ENCODE results near the gene TSPAN18. TPM values are rescaled to one million over a fixed set of nuclear protein-coding genes. Genes with fewer than 3 reads are reported as not detected.

The TSPAN18 gene
- total and polyA plus RNA-seq, 2 experiments from 2014 or later: 6.0 to 10.6 TPM

GRCh38 chr11:44876906-44877305 lies 150.1 kb downstream of the TSPAN18 start:
- Mint-ChIP-seq H3K27ac (no peak overlapping the region), H3K27me3 (ENCODE audit: insufficient read depth, low read depth, poor library complexity) (peaks cover 4% of the 10 kb centered on the region), H3K9me3 (no peaks in the 10 kb centered on the region), H3K4me1 (peaks cover 15% of the 10 kb centered on the region), H3K36me3 (ENCODE audit: low read depth) (no peaks in the 10 kb centered on the region), H3K4me3 (no peak overlapping the region)
- TF ChIP-seq ETS1 (IDR thresholded peaks at IDR 0.05) (no peak), ZNF331 (CRISPR knock-in tag; IDR thresholded peaks at IDR 0.05; ENCODE audit: low read depth) (no peak), ZNF114 (CRISPR knock-in tag; IDR thresholded peaks at IDR 0.05) (no peak), CREB1 (CRISPR knock-in tag; IDR thresholded peaks at IDR 0.05; ENCODE audit: low read depth) (no peak), JUNB (IDR thresholded peaks at IDR 0.05; ENCODE audit: unreplicated experiment) (no peak), NANOG (IDR thresholded peaks at IDR 0.05; ENCODE audit: borderline replicate concordance) (no peak), EZH2 (IDR thresholded peaks at IDR 0.05; ENCODE audit: low read depth, unreplicated experiment) (no peak), POLR2AphosphoS5 (IDR thresholded peaks at IDR 0.05; ENCODE audit: low read depth) (no peak), STAT1 (IDR thresholded peaks at IDR 0.05; ENCODE audit: unreplicated experiment) (no peak), EZH2phosphoT487 (IDR thresholded peaks at IDR 0.05; ENCODE audit: unreplicated experiment) (no peak)
- TF ChIP-seq, protein P1, sequence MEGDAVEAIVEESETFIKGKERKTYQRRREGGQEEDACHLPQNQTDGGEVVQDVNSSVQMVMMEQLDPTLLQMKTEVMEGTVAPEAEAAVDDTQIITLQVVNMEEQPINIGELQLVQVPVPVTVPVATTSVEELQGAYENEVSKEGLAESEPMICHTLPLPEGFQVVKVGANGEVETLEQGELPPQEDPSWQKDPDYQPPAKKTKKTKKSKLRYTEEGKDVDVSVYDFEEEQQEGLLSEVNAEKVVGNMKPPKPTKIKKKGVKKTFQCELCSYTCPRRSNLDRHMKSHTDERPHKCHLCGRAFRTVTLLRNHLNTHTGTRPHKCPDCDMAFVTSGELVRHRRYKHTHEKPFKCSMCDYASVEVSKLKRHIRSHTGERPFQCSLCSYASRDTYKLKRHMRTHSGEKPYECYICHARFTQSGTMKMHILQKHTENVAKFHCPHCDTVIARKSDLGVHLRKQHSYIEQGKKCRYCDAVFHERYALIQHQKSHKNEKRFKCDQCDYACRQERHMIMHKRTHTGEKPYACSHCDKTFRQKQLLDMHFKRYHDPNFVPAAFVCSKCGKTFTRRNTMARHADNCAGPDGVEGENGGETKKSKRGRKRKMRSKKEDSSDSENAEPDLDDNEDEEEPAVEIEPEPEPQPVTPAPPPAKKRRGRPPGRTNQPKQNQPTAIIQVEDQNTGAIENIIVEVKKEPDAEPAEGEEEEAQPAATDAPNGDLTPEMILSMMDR (conservative IDR thresholded peaks at IDR 0.05; ENCODE audit: low read depth in 2 of 2): no peak
- TF ChIP-seq, protein P2, sequence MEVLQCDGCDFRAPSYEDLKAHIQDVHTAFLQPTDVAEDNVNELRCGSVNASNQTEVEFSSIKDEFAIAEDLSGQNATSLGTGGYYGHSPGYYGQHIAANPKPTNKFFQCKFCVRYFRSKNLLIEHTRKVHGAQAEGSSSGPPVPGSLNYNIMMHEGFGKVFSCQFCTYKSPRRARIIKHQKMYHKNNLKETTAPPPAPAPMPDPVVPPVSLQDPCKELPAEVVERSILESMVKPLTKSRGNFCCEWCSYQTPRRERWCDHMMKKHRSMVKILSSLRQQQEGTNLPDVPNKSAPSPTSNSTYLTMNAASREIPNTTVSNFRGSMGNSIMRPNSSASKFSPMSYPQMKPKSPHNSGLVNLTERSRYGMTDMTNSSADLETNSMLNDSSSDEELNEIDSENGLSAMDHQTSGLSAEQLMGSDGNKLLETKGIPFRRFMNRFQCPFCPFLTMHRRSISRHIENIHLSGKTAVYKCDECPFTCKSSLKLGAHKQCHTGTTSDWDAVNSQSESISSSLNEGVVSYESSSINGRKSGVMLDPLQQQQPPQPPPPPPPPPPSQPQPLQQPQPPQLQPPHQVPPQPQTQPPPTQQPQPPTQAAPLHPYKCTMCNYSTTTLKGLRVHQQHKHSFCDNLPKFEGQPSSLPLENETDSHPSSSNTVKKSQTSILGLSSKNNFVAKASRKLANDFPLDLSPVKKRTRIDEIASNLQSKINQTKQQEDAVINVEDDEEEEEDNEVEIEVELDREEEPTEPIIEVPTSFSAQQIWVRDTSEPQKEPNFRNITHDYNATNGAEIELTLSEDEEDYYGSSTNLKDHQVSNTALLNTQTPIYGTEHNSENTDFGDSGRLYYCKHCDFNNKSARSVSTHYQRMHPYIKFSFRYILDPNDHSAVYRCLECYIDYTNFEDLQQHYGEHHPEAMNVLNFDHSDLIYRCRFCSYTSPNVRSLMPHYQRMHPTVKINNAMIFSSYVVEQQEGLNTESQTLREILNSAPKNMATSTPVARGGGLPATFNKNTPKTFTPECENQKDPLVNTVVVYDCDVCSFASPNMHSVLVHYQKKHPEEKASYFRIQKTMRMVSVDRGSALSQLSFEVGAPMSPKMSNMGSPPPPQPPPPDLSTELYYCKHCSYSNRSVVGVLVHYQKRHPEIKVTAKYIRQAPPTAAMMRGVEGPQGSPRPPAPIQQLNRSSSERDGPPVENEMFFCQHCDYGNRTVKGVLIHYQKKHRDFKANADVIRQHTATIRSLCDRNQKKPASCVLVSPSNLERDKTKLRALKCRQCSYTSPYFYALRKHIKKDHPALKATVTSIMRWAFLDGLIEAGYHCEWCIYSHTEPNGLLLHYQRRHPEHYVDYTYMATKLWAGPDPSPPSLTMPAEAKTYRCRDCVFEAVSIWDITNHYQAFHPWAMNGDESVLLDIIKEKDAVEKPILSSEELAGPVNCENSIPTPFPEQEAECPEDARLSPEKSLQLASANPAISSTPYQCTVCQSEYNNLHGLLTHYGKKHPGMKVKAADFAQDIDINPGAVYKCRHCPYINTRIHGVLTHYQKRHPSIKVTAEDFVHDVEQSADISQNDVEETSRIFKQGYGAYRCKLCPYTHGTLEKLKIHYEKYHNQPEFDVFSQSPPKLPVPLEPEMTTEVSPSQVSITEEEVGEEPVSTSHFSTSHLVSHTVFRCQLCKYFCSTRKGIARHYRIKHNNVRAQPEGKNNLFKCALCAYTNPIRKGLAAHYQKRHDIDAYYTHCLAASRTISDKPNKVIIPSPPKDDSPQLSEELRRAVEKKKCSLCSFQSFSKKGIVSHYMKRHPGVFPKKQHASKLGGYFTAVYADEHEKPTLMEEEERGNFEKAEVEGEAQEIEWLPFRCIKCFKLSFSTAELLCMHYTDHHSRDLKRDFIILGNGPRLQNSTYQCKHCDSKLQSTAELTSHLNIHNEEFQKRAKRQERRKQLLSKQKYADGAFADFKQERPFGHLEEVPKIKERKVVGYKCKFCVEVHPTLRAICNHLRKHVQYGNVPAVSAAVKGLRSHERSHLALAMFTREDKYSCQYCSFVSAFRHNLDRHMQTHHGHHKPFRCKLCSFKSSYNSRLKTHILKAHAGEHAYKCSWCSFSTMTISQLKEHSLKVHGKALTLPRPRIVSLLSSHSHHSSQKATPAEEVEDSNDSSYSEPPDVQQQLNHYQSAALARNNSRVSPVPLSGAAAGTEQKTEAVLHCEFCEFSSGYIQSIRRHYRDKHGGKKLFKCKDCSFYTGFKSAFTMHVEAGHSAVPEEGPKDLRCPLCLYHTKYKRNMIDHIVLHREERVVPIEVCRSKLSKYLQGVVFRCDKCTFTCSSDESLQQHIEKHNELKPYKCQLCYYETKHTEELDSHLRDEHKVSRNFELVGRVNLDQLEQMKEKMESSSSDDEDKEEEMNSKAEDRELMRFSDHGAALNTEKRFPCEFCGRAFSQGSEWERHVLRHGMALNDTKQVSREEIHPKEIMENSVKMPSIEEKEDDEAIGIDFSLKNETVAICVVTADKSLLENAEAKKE (CRISPR knock-in tag; IDR thresholded peaks at IDR 0.05): no peak
- TF ChIP-seq, protein P3, sequence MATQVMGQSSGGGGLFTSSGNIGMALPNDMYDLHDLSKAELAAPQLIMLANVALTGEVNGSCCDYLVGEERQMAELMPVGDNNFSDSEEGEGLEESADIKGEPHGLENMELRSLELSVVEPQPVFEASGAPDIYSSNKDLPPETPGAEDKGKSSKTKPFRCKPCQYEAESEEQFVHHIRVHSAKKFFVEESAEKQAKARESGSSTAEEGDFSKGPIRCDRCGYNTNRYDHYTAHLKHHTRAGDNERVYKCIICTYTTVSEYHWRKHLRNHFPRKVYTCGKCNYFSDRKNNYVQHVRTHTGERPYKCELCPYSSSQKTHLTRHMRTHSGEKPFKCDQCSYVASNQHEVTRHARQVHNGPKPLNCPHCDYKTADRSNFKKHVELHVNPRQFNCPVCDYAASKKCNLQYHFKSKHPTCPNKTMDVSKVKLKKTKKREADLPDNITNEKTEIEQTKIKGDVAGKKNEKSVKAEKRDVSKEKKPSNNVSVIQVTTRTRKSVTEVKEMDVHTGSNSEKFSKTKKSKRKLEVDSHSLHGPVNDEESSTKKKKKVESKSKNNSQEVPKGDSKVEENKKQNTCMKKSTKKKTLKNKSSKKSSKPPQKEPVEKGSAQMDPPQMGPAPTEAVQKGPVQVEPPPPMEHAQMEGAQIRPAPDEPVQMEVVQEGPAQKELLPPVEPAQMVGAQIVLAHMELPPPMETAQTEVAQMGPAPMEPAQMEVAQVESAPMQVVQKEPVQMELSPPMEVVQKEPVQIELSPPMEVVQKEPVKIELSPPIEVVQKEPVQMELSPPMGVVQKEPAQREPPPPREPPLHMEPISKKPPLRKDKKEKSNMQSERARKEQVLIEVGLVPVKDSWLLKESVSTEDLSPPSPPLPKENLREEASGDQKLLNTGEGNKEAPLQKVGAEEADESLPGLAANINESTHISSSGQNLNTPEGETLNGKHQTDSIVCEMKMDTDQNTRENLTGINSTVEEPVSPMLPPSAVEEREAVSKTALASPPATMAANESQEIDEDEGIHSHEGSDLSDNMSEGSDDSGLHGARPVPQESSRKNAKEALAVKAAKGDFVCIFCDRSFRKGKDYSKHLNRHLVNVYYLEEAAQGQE (IDR thresholded peaks at IDR 0.05; ENCODE audit: unreplicated experiment): no peak
- Histone ChIP-seq H3K9me2 (ENCODE audit: insufficient read depth) (no peaks in the 10 kb centered on the region), H3K4me2 (0 out of 2 replicates have a peak overlapping the region, but pooled peaks have one; percentile 65), H4K20me1 (replicated peaks; ENCODE audit: insufficient read depth) (no peaks in the 10 kb centered on the region), H3K79me2 (replicated peaks; ENCODE audit: insufficient read depth) (no peaks in the 10 kb centered on the region), H3K27ac (ENCODE audit: low read depth) (no peak overlapping the region), H3F3A (replicated peaks; ENCODE audit: low read depth) (no peaks in the 10 kb centered on the region), H3K4me3 (no peak overlapping the region), H3K27me3 (ENCODE audit: insufficient read depth) (no peaks in the 10 kb centered on the region), H3K4me1 (ENCODE audit: insufficient read depth) (peaks cover 30% of the 10 kb centered on the region), H3K36me3 (ENCODE audit: insufficient read depth) (no peaks in the 10 kb centered on the region), H2AFZ (no peak overlapping the region)
- DNase-seq (ENCODE audit: low spot score): no peak
- no peak for ATAC-seq

Measured in GM23338 (cell line).